ENCODE data around the gene CPEB4.

- TF ChIP-seq, protein P1, sequence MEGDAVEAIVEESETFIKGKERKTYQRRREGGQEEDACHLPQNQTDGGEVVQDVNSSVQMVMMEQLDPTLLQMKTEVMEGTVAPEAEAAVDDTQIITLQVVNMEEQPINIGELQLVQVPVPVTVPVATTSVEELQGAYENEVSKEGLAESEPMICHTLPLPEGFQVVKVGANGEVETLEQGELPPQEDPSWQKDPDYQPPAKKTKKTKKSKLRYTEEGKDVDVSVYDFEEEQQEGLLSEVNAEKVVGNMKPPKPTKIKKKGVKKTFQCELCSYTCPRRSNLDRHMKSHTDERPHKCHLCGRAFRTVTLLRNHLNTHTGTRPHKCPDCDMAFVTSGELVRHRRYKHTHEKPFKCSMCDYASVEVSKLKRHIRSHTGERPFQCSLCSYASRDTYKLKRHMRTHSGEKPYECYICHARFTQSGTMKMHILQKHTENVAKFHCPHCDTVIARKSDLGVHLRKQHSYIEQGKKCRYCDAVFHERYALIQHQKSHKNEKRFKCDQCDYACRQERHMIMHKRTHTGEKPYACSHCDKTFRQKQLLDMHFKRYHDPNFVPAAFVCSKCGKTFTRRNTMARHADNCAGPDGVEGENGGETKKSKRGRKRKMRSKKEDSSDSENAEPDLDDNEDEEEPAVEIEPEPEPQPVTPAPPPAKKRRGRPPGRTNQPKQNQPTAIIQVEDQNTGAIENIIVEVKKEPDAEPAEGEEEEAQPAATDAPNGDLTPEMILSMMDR (IDR thresholded peaks at IDR 0.05) = no peak
- no peak for TF ChIP-seq ZFX (IDR thresholded peaks at IDR 0.05; ENCODE audit: borderline replicate concordance)
Observed at GRCh38 chr5:173973616-173973969, 85.4 kb downstream of the CPEB4 start.
